ENCODE results near the gene IL36RN. TPM values are rescaled to one million over a fixed set of nuclear protein-coding genes. Genes with fewer than 3 reads are reported as not detected.

The IL36RN gene
- not detected for total RNA-seq

DNA sequence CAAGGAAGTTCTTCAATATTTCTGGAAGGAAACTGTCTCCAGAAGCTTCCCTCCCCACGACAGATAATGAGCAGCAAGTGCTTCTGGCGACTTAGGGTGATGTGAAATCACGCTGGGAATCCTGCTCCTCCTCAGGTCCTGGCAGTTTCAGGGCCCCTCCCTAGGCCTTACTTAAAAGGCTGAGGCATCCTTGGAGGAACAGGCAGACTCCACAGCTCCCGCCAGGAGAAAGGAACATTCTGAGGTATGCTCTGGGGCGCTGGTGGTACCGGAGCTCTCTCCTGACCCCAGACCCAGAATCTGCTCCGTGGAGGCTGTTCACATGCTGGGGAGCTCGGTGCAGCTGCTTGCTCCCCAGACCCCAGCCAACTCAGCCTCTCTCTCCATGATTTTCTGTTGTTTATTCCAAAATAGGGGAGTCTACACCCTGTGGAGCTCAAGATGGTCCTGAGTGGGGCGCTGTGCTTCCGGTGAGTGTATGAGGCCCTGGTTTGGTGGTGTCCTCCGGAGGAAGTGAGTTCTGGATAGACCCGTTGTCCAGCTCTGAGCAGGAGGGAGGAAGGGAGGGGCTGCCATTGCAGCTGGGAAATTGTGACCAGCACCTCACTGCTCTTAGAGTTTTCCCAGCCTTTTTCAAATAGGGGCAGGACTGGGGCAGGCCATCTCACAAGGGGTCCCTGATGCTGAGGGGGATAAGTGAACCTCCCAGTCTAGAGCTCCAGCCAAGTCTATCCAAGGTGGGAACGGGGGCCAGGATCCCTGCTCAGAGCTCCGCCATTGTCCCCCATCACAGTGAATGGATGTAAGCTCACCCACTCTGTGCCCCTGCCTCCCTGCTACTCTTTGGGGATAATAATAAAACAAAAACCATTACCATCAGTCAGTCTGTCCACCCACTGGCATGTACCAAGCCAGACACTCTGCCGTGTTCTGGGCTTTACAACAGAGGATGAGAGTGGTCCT, at the start of gene IL36RN:
IL36RN (plus strand) TSS at position 201 of the 963 bp plus-strand sequence; CDS start at position 442, 241 bp downstream.
- Histone ChIP-seq H3K36me3 (no peaks in the 10 kb centered on the region), H3K9me3 (no peaks in the 10 kb centered on the region), H3K27ac (no peak within 1 kb of the TSS), H3K4me3 (replicated peaks in 1 of 3) (no peak within 1 kb of the TSS), H3K27me3 (no peaks in the 10 kb centered on the region), H3K4me1 (peaks cover 0 to 4% of the 10 kb centered on the region in 2 donors)
- no peak for TF ChIP-seq POLR2A (IDR thresholded peaks at IDR 0.05)
- TF ChIP-seq, protein P1, sequence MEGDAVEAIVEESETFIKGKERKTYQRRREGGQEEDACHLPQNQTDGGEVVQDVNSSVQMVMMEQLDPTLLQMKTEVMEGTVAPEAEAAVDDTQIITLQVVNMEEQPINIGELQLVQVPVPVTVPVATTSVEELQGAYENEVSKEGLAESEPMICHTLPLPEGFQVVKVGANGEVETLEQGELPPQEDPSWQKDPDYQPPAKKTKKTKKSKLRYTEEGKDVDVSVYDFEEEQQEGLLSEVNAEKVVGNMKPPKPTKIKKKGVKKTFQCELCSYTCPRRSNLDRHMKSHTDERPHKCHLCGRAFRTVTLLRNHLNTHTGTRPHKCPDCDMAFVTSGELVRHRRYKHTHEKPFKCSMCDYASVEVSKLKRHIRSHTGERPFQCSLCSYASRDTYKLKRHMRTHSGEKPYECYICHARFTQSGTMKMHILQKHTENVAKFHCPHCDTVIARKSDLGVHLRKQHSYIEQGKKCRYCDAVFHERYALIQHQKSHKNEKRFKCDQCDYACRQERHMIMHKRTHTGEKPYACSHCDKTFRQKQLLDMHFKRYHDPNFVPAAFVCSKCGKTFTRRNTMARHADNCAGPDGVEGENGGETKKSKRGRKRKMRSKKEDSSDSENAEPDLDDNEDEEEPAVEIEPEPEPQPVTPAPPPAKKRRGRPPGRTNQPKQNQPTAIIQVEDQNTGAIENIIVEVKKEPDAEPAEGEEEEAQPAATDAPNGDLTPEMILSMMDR (IDR thresholded peaks at IDR 0.05): no peak
- intact Hi-C loops (cut with DNase I): no loop called here
- no peak for DNase-seq
- 79% methylated on average over 11 to 15 of the region's 15 CpGs for WGBS, 2 donors

DNA sequence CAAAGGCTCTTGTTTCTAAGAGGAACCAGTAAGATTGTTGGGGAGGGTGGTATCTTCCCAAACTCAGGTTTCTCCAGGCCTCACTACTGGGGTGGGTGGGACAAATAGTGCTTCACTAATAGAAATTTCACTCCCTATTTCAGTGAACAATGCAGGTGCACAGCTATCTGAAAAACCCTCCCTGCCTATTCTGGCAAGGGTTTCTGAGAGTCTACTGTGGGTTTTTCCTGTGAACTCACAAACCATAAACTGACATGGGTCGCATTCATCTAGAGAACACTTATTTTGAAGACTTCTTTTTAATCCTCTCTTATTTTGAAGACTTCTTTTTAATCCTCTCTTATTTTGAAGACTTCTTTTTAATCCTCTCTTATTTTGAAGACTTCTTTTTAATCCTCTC, 49.4 kb upstream of the IL36RN start:
- WGBS, 2 donors: 68 to 71% methylated on average over 1 of the region's 1 CpG
- Histone ChIP-seq H3K27ac (no peak overlapping the region), H3K4me1 (no peaks in the 10 kb centered on the region), H3K27me3 (no peaks in the 10 kb centered on the region), H3K36me3 (no peaks in the 10 kb centered on the region), H3K4me3 (replicated peaks in 1 of 3) (no peak overlapping the region), H3K9me3 (no peaks in the 10 kb centered on the region)
- DNase-seq: no peak
- intact Hi-C loops (cut with DNase I): no loop called here
- no peak for TF ChIP-seq POLR2A (IDR thresholded peaks at IDR 0.05)
- TF ChIP-seq, protein P1 (IDR thresholded peaks at IDR 0.05): no peak

DNA sequence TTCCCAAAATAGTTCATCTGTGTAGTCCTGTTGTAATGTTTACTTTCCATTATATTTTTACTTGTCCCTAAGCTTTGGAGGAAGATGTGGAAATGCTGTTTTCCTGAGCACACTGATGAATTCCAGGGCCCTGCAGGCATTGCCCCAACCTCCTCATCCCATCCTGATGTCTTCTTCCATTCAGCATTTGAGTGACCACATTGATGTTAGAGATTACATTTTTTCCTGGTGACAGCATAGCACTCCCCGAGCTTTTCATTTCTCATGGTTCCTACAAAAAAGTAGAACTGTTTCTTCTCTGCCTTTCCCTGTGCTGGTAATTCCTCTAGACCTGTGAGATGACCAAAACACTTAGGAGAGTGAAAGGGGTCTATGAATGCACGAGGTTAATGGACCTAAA, 48.9 kb upstream of the IL36RN start:
- TF ChIP-seq, protein P1 (IDR thresholded peaks at IDR 0.05): no peak
- no peak for TF ChIP-seq POLR2A (IDR thresholded peaks at IDR 0.05)
- H3K27ac ChIP-seq: no peak overlapping the region
- intact Hi-C loops (cut with DNase I): no loop called here
- no peaks in the 10 kb centered on the region for H3K36me3 ChIP-seq
- no peak overlapping the region for H3K4me3 ChIP-seq (replicated peaks in 1 of 3)
- 53 to 54% methylated on average over 2 of the region's 2 CpGs for WGBS, 2 donors
- H3K27me3 ChIP-seq: no peaks in the 10 kb centered on the region
- H3K4me1 ChIP-seq: no peaks in the 10 kb centered on the region
- no peaks in the 10 kb centered on the region for H3K9me3 ChIP-seq
- DNase-seq: no peak

DNA sequence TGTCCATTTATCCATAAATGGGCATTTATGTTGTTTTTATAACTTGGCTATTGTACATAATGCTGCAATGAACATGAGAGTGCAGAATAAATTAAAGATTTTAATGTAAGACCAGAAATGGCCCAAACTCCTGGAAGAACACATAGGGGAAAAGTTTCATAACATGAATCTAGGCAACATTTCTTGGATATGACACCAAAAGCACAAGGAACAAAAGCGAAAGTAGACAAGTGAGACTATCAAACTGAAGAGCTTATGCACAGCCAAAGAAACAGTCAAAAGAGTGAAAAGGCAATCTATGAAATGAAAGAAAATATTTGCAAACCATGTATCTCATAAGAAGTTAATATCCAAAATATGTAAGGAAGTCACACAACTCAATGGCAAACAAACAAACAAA, 47.9 kb upstream of the IL36RN start:
- intact Hi-C loops (cut with DNase I): no loop called here
- 95 to 97% methylated on average over 1 of the region's 1 CpG for WGBS, 2 donors

More for the DNA sequence above, 47.9 kb upstream of the IL36RN start:
- Histone ChIP-seq H3K4me3 (replicated peaks in 1 of 3) (no peak overlapping the region), H3K27me3 (no peaks in the 10 kb centered on the region), H3K9me3 (no peaks in the 10 kb centered on the region), H3K27ac (no peak overlapping the region), H3K36me3 (no peaks in the 10 kb centered on the region), H3K4me1 (no peaks in the 10 kb centered on the region)
- no peak for DNase-seq
- TF ChIP-seq, protein P1 (IDR thresholded peaks at IDR 0.05): no peak
- no peak for TF ChIP-seq POLR2A (IDR thresholded peaks at IDR 0.05)

All from thyroid gland (tissue), 4 donors.